CD4-positive, alpha-beta T cell treated with Interleukin-10 for 1 hour (primary cell): Measurements from ENCODE around the gene TCP1.
"Not testable (repeated sequence)": the region's sequence is repeated elsewhere in the genome, so short reads cannot be mapped to it uniquely, and the experiment has no call there.

Experiments
- DNase-seq: peaks from one replicate; pipeline ENCODE4 v3.0.0-alpha.2; 2020

The TCP1 gene

GRCh38 chr6:159789377-159790148 is at the start of gene TCP1:
Gene TCP1 (minus strand): TSS chr6:159789602. CDS start chr6:159789468, 134 bp downstream.
- DNase-seq, result peak; percentile 99

- no peak for DNase-seq
Measured at GRCh38 chr6:159838020-159838744, 48.8 kb upstream of the TCP1 start.

- no peak for DNase-seq
Measured at GRCh38 chr6:159837511-159837910, 48.1 kb upstream of the TCP1 start.

DNA sequence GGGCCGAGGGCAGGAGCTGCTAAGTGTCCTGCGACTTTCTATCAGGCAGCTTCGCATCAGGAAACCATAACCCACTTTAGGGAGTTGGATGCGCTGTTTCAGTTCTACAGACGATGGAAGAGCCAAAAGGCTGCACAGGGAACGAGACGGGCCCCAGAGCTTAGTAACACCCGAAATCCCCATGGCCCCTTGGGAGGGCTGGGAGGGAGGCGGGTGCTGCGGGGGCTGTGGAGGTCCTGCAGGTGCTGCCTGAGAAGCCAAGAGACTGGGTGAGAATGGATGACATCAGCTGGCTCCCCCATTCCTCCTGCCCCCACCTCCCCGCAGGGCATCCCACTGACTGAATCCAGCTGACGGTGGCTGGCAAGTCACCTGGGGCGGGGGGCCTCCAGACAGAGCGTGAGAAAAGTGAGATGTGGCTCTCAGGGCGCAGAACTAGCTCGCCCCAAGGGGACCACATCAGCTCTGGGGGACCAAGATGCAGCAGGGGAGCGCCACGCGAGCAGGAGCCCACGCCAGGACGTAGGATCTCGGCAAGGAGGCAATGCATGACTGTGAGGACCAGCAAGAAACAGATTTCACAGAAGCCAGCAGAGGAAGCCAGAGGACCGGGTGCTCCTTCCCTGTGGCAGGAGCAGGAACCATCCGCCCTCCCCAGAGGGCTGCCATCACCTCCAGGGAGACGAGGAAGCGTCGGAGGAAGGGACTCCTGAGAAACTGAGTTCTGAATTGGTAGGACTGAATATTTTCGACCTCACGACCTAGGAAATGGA is 47.5 kb upstream of the TCP1 start:
- DNase-seq, result no peak

DNA sequence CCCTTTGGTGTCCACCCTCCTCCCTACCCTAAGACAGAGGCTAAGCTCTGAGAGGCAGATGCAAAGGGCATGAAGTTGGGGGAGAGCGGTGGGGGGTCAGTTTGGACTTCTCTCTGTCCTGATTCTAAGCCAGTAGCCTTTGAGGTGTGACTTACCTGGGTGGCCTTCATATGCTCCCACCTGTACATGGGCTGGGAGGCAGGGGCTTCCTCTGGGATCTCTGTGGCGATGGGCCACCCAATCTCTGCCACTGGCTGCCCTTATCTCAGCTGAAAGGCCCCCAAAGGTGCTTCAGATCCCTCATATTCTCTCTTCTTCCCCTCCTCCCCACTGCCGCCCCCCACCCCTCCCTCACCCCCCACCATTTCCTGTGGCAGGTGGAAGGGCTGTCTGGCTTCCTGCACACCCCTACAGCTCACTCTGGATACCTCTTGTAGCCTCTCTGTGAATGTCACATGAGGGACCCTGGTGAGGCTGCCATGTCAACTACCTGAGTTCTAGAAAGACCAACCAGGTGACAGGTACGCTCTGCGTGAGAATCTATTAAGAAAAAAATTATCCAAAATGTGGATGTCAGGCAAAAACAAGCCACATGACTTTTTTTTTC is 44.7 kb upstream of the TCP1 start:
- no peak for DNase-seq

- no peak for DNase-seq
Measured at GRCh38 chr6:159833556-159833955, 44.2 kb upstream of the TCP1 start.

DNA sequence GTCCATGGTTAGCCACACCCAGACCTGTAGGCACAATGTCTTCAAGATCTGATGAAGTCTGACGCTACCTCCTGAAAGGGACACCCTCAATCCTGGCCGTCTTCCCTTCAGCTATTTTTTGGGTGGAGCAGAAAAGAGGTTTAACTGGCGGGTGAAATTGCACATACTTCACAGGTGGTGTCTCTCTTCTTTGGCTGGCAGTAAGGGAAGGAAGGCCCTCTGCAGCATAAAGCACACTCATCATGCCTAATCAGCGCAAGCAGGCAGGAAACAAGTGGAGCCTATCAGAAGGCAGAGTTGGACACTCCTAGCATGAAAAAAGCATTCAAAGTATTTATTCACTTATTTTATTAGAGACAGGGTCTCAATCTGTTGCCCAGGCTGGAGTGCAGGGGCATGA is 43.5 kb upstream of the TCP1 start:
- no peak for DNase-seq

GRCh38 chr6:159831373-159831679 is 41.9 kb upstream of the TCP1 start:
- DNase-seq, result no peak

- no peak for DNase-seq
Measured at GRCh38 chr6:159830501-159831372, 41.3 kb upstream of the TCP1 start.

DNA sequence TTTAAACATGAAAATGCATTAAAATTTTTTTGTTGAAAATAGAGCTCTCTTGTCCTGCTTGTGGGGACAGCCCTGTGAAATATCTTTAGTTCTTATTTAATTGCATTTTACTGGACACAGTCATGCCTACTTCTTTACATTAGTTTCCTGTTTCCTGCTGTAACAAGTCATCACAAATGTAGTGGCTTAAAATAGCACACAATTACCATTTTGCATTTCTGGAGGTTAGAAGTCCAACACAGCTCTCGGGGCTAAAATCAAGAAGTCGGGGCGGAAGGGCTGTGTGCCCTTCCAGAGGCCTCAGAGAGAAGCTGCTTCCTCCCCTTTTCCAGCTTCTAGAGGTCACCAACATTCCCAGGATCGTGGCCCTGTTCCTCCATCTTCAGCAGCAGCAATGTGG is 40.1 kb upstream of the TCP1 start:
- no peak for DNase-seq

DNA sequence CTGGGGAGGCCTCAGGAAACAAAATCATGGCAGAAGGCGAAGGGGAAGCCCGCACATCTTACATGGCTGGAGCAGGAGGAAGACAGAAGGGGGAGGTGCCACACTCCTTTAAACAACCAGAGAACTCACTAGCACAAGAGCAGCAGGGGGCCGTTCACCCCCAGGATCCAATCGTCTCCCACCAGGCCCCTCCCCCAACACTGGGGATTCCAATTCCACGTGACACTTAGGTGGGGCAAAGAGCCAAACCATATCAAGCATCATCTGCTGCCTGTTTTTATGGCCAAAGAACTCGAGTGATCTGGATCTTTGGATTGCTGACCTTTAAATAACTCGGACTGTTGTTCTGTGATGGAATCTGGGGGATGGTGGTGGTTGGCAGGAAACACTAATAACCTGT is 38.7 kb upstream of the TCP1 start:
- no peak for DNase-seq

DNA sequence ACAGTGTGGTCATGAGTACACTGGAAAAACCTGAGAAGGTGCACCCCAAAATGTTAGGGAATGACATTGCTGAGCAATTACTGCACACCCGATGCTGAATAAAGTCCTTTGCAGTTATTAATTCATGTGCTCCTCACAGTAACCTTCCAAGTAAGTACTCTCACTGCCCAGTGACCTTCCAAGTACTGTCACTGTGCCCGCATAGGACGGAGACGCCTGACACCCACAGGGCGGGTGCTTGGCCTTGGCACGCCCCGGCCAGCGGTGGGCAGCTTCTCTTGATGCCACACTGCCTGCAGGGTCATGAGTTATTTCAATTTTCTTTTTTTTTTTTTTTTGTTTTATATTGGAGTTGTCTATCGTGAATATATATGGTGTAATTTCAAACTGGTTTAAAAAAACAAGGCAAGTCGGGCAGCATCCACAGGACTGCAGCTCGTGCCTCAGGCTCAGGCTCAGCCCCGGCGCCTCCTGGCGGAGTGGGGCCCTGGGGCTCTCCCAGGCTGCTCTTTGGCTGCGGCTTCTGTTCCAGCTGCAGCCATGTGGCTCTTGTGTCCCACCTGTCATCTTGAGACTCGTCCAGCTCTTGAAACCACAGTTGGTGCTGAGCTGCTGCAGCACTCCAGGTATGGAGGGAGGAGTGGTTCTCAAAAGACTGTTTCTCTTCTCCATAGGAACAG is 37.7 kb upstream of the TCP1 start:
- DNase-seq, result no peak

GRCh38 chr6:159826004-159826403 is 36.6 kb upstream of the TCP1 start:
- DNase-seq, result no peak

DNA sequence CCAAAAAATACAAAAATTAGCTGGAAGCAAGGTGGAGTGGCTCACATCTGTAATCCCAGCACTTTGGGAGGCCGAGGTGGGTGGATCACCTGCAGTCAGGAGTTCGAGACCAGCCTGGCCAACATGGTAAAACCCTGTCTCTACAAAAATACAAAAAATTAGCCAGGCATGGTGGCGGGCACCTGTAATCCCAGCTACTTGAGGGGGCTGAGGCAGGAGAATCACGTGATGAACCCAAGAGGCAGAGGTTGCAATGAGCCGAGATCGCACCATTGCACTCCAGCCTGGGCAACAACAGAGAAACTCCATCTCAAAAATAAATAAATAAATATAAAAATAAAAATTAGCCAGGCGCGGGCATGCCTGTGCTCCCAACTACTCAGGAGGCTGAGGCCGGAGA is 35.3 kb upstream of the TCP1 start:
- not testable (repeated sequence) for DNase-seq

- no peak for DNase-seq
Measured at GRCh38 chr6:159823953-159824352, 34.6 kb upstream of the TCP1 start.

- no peak for DNase-seq
Measured at GRCh38 chr6:159821726-159822125, 32.3 kb upstream of the TCP1 start.

DNA sequence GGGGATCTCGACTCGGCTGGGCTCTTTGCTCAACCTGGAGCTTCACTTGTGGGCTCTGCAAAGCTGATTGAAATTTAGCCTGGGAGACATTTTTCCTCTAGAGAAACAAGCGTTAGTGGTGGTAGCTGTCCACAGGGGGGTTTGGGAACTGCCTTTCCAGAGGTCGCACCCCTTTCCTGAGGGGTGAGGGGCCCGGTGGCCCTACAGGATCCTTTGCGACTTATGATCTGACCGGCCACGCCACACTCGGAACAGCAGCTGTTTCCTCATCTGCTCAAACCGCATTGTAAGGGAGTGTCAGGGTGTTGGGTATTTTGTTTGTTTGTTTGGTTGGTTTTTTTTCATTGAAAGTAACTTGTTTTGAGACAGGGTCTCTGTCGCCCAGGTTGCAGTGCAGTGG is 31.7 kb upstream of the TCP1 start:
- DNase-seq, result no peak

DNA sequence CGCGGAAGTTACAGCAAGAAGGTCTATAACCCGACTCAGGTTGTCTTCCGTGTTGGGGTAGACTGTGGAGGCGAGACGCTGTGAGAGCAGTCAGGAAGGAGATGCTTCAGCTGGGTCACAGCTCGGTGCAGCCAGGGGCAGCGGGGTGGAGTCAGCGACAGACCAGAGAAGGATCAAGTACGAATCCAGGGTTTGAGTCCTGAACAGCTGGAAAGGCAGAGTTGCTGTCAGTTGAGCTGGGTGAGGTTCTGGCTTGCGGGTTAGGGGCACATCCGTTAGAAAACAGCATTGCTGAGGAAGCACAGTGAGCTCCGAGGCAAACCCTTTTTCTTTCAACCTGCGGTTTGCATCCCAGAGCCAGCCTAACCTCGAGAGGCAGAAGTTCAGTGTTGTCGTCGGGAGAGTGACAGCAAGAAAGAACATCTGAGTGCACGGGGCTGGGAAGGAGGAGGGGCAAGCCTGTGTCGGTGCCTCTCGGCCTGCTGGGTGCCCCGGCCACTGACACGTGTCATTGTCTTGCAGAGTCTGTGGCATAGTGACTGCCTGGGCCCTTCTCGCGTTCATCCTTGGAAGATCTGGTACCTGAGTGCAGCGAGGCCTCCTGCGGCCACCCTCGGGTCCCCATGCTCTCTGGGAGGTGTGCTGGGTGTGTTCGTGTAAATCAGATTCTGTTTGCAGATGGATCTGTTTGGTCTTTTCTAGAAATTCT is 30.7 kb upstream of the TCP1 start:
- peak; percentile 36 for DNase-seq

DNA sequence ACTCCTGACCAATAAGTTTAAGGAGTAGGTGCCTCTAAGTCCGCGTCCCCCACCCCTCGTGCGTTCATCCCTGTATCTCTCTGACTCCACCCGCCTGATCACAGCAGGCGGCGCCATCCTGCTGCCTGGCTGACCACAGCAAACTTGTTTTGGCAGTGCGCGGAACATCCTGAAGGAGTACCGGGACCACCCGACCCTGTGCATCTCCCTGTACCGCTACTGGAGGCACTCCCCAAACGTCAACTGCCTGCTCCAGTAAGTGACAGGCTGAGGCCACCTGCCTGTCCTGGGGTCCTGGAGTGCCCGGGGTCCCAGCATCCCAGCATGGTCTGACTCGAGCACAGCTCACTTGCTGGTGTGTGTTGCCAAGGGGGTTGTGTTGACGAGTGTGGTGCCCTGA is 29.7 kb upstream of the TCP1 start:
- DNase-seq, result no peak

- no peak for DNase-seq
Measured at GRCh38 chr6:159817951-159818739, 28.7 kb upstream of the TCP1 start.
